GM23338 (cell line): ENCODE data around the gene PAX2. TPM values are rescaled to one million over a fixed set of nuclear protein-coding genes. Genes with fewer than 3 reads are reported as not detected.

Source experiments
- ATAC-seq: fragments of 200-7000 bp; cut with Tn5 transposase; 3 replicates; pipeline ENCODE4 v1.9.1; 2020
- DNase-seq: peaks from one replicate; pipeline ENCODE4 v3.0.0-alpha.2; 2015; ENCODE audit warnings: low spot score
- H2AFZ ChIP-seq: fragments of 200-600 bp; sonication (generic); 2 replicates; pipeline ENCODE4 v1.8.0; 2016; ENCODE audit warnings: antibody characterized with exemption, mild to moderate bottlenecking, moderate library complexity
- H3F3A ChIP-seq: fragments of 200-600 bp; sonication (generic); replicated peaks from 2 replicates; pipeline ENCODE4 v1.8.0; 2017; ENCODE audit warnings: antibody characterized with exemption, mixed run types, low read depth
- H3K27ac ChIP-seq: fragments of 200-600 bp; sonication (generic); 2 replicates; pipeline ENCODE4 v1.6.1; 2016; ENCODE audit warnings: low read depth
- H3K27me3 ChIP-seq: fragments of 200-600 bp; sonication (generic); 2 replicates; pipeline ENCODE4 v1.8.0; 2016; ENCODE audit warnings: mild to moderate bottlenecking, mixed run types, moderate library complexity; ENCODE audit not compliant: insufficient read depth
- H3K36me3 ChIP-seq: fragments of 200-600 bp; sonication (generic); 2 replicates; pipeline ENCODE4 v1.8.0; 2016; ENCODE audit warnings: mild to moderate bottlenecking; ENCODE audit not compliant: insufficient read depth
- H3K4me1 ChIP-seq: fragments of 200-600 bp; sonication (generic); 2 replicates; pipeline ENCODE4 v1.8.0; 2016; ENCODE audit warnings: mild to moderate bottlenecking, moderate library complexity; ENCODE audit not compliant: insufficient read depth
- H3K4me2 ChIP-seq: fragments of 200-600 bp; sonication (generic); 2 replicates; pipeline ENCODE4 v1.7.1; 2017; ENCODE audit warnings: mixed run types
- H3K4me3 ChIP-seq: fragments of 200-600 bp; sonication (generic); 2 replicates; pipeline ENCODE4 v1.6.1; 2016; ENCODE audit warnings: mixed run types
- H3K79me2 ChIP-seq: fragments of 200-600 bp; sonication (generic); replicated peaks from 2 replicates; pipeline ENCODE4 v1.8.0; 2017; ENCODE audit warnings: mild to moderate bottlenecking; ENCODE audit not compliant: insufficient read depth
- H3K9me2 ChIP-seq: fragments of 200-600 bp; sonication (generic); 2 replicates; pipeline ENCODE4 v1.8.0; 2017; ENCODE audit not compliant: insufficient read depth
- H4K20me1 ChIP-seq: fragments of 200-600 bp; sonication (generic); replicated peaks from 2 replicates; pipeline ENCODE4 v1.8.0; 2017; ENCODE audit warnings: mild to moderate bottlenecking; ENCODE audit not compliant: insufficient read depth
- H3K27ac Mint-ChIP-seq: 2 replicates; pipeline ENCODE4 v1.8.0; 2020; ENCODE audit warnings: inconsistent platforms, mild to moderate bottlenecking, moderate library complexity, mixed read lengths
- H3K27me3 Mint-ChIP-seq: 3 replicates; pipeline ENCODE4 v1.8.0; 2022; ENCODE audit warnings: low read depth, mild to moderate bottlenecking, moderate library complexity, mixed read lengths, inconsistent platforms; ENCODE audit not compliant: insufficient read depth, poor library complexity
- H3K36me3 Mint-ChIP-seq: 3 replicates; pipeline ENCODE4 v1.8.0; 2021; ENCODE audit warnings: low read depth, mild to moderate bottlenecking, inconsistent platforms, moderate library complexity, mixed read lengths
- H3K4me1 Mint-ChIP-seq: 3 replicates; pipeline ENCODE4 v1.8.0; 2020; ENCODE audit warnings: mild to moderate bottlenecking, inconsistent platforms, mixed read lengths
- H3K4me3 Mint-ChIP-seq: 3 replicates; pipeline ENCODE4 v1.8.0; 2021; ENCODE audit warnings: moderate library complexity, mild to moderate bottlenecking, inconsistent platforms, mixed read lengths
- H3K9me3 Mint-ChIP-seq: 3 replicates; pipeline ENCODE4 v1.8.0; 2020; ENCODE audit warnings: moderate library complexity, mild to moderate bottlenecking, inconsistent platforms, mixed read lengths
- CREB1 ChIP-seq: fragments of 250-450 bp; sonication (Bioruptor Pico); IDR thresholded peaks from 2 replicates; pipeline ENCODE4 v1.5.0; 2020; ENCODE audit warnings: low read depth, mild to moderate bottlenecking, moderate library complexity
- EZH2 ChIP-seq: fragments of 200-600 bp; sonication (generic); IDR thresholded peaks from one replicate; pipeline ENCODE4 v1.8.0; 2017; ENCODE audit warnings: antibody characterized with exemption, mild to moderate bottlenecking, low read depth; ENCODE audit not compliant: unreplicated experiment
- EZH2phosphoT487 ChIP-seq: fragments of 200-600 bp; sonication (generic); IDR thresholded peaks from one replicate; pipeline ENCODE4 v1.8.1; 2018; ENCODE audit warnings: antibody characterized with exemption; ENCODE audit not compliant: unreplicated experiment
- JUNB ChIP-seq: IDR thresholded peaks from one replicate; pipeline ENCODE4 v1.6.1; 2016; ENCODE audit warnings: antibody characterized with exemption; ENCODE audit not compliant: unreplicated experiment
- NANOG ChIP-seq: IDR thresholded peaks from 2 replicates; pipeline ENCODE4 v1.6.1; 2016; ENCODE audit warnings: antibody characterized with exemption, borderline replicate concordance
- POLR2AphosphoS5 ChIP-seq: IDR thresholded peaks from 2 replicates; pipeline ENCODE4 v1.6.1; 2016; ENCODE audit warnings: antibody characterized with exemption, low read depth
- STAT1 ChIP-seq: IDR thresholded peaks from one replicate; pipeline ENCODE4 v1.6.1; 2016; ENCODE audit warnings: antibody characterized with exemption; ENCODE audit not compliant: unreplicated experiment
- ZNF114 ChIP-seq: fragments of 250-450 bp; sonication (Bioruptor Pico); IDR thresholded peaks from 2 replicates; pipeline ENCODE4 v1.5.0; 2020; ENCODE audit warnings: mild to moderate bottlenecking, moderate library complexity
- ZNF331 ChIP-seq: fragments of 250-450 bp; sonication (Bioruptor Pico); IDR thresholded peaks from 2 replicates; pipeline ENCODE4 v1.5.0; 2020; ENCODE audit warnings: low read depth, mild to moderate bottlenecking, moderate library complexity
- polyA plus RNA-seq: library from polyadenylated mRNA; unstranded; fragments of >200 nt; fragmentation: Nextera tagmentation; extraction: Ambion mirVana; gene quantifications from 2 replicates; pipeline ENCODE4 v1.2.1, GENCODE V29; 2016
- total RNA-seq: library from RNA; depleted of rRNA; stranded (reverse); fragments of >200 nt; shearing (Covaris generic); gene quantifications from 2 replicates; pipeline ENCODE4 v1.2.3, GENCODE V29; 2014
- TF ChIP-seq, protein P1 (sequence below): fragments of 250-450 bp; sonication (Bioruptor Pico); IDR thresholded peaks from 2 replicates; pipeline ENCODE4 v1.5.0; 2020; ENCODE audit warnings: mild to moderate bottlenecking, moderate library complexity
- TF ChIP-seq, protein P2 (sequence below): IDR thresholded peaks from one replicate; pipeline ENCODE4 v1.6.1; 2018; ENCODE audit warnings: antibody characterized with exemption; ENCODE audit not compliant: unreplicated experiment
- TF ChIP-seq, protein P3 (sequence below), 2 experiments: fragments of 200-600 bp in 1 of 2; sonication (generic) in 1 of 2; conservative IDR thresholded peaks; 2 replicates each; pipeline versions ENCODE4 v1.5.1 to v1.6.1; 2016 to 2017; ENCODE audit warnings: antibody characterized with exemption in 2 of 2, low read depth in 2 of 2, mild to moderate bottlenecking in 2 of 2, moderate library complexity in 1 of 2
- TF ChIP-seq, protein P4 (sequence below): IDR thresholded peaks from 2 replicates; pipeline ENCODE4 v1.6.1; 2016; ENCODE audit warnings: antibody characterized with exemption

PAX2 gene
- total and polyA plus RNA-seq, 2 experiments from 2014 or later, result not detected

DNA sequence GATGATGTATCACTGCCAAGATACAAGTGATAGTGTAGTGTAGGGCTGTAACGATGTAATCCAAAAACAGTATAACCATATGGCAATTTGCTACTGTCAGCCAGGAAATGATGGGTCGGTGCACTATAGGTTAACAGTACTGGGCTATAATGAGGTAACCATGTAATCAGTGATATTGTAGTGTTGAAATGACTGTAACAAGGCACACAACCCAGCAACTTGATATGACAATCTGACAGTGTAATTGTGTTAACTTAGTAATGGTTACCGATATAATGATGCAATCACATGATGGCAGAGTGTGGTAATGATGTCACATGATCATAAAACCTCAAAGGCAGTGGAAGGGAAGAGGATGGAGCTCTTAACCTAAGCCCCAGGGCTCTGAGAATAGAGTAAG lies 93.6 kb downstream of the PAX2 start:
- Mint-ChIP-seq H3K27ac (no peak overlapping the region), H3K27me3 (peaks cover 6% of the 10 kb centered on the region), H3K36me3 (no peaks in the 10 kb centered on the region), H3K4me1 (no peaks in the 10 kb centered on the region), H3K4me3 (no peak overlapping the region), H3K9me3 (no peaks in the 10 kb centered on the region)
- Histone ChIP-seq H3K4me1 (no peaks in the 10 kb centered on the region), H3K27me3 (peaks cover 30% of the 10 kb centered on the region), H3K4me3 (no peak overlapping the region), H3K4me2 (no peak overlapping the region), H3F3A (no peaks in the 10 kb centered on the region), H3K9me2 (no peaks in the 10 kb centered on the region), H3K36me3 (no peaks in the 10 kb centered on the region), H3K79me2 (no peaks in the 10 kb centered on the region), H4K20me1 (no peaks in the 10 kb centered on the region), H3K27ac (no peak overlapping the region), H2AFZ (no peak overlapping the region)
- DNase-seq, result no peak
- ATAC-seq, result no peak
- no peak for TF ChIP-seq EZH2
- TF ChIP-seq JUNB, result no peak
- no peak for TF ChIP-seq ZNF114 (CRISPR knock-in tag)
- TF ChIP-seq POLR2AphosphoS5, result no peak
- TF ChIP-seq, protein P1, sequence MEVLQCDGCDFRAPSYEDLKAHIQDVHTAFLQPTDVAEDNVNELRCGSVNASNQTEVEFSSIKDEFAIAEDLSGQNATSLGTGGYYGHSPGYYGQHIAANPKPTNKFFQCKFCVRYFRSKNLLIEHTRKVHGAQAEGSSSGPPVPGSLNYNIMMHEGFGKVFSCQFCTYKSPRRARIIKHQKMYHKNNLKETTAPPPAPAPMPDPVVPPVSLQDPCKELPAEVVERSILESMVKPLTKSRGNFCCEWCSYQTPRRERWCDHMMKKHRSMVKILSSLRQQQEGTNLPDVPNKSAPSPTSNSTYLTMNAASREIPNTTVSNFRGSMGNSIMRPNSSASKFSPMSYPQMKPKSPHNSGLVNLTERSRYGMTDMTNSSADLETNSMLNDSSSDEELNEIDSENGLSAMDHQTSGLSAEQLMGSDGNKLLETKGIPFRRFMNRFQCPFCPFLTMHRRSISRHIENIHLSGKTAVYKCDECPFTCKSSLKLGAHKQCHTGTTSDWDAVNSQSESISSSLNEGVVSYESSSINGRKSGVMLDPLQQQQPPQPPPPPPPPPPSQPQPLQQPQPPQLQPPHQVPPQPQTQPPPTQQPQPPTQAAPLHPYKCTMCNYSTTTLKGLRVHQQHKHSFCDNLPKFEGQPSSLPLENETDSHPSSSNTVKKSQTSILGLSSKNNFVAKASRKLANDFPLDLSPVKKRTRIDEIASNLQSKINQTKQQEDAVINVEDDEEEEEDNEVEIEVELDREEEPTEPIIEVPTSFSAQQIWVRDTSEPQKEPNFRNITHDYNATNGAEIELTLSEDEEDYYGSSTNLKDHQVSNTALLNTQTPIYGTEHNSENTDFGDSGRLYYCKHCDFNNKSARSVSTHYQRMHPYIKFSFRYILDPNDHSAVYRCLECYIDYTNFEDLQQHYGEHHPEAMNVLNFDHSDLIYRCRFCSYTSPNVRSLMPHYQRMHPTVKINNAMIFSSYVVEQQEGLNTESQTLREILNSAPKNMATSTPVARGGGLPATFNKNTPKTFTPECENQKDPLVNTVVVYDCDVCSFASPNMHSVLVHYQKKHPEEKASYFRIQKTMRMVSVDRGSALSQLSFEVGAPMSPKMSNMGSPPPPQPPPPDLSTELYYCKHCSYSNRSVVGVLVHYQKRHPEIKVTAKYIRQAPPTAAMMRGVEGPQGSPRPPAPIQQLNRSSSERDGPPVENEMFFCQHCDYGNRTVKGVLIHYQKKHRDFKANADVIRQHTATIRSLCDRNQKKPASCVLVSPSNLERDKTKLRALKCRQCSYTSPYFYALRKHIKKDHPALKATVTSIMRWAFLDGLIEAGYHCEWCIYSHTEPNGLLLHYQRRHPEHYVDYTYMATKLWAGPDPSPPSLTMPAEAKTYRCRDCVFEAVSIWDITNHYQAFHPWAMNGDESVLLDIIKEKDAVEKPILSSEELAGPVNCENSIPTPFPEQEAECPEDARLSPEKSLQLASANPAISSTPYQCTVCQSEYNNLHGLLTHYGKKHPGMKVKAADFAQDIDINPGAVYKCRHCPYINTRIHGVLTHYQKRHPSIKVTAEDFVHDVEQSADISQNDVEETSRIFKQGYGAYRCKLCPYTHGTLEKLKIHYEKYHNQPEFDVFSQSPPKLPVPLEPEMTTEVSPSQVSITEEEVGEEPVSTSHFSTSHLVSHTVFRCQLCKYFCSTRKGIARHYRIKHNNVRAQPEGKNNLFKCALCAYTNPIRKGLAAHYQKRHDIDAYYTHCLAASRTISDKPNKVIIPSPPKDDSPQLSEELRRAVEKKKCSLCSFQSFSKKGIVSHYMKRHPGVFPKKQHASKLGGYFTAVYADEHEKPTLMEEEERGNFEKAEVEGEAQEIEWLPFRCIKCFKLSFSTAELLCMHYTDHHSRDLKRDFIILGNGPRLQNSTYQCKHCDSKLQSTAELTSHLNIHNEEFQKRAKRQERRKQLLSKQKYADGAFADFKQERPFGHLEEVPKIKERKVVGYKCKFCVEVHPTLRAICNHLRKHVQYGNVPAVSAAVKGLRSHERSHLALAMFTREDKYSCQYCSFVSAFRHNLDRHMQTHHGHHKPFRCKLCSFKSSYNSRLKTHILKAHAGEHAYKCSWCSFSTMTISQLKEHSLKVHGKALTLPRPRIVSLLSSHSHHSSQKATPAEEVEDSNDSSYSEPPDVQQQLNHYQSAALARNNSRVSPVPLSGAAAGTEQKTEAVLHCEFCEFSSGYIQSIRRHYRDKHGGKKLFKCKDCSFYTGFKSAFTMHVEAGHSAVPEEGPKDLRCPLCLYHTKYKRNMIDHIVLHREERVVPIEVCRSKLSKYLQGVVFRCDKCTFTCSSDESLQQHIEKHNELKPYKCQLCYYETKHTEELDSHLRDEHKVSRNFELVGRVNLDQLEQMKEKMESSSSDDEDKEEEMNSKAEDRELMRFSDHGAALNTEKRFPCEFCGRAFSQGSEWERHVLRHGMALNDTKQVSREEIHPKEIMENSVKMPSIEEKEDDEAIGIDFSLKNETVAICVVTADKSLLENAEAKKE (CRISPR knock-in tag), result no peak
- TF ChIP-seq NANOG, result no peak
- TF ChIP-seq, protein P2, sequence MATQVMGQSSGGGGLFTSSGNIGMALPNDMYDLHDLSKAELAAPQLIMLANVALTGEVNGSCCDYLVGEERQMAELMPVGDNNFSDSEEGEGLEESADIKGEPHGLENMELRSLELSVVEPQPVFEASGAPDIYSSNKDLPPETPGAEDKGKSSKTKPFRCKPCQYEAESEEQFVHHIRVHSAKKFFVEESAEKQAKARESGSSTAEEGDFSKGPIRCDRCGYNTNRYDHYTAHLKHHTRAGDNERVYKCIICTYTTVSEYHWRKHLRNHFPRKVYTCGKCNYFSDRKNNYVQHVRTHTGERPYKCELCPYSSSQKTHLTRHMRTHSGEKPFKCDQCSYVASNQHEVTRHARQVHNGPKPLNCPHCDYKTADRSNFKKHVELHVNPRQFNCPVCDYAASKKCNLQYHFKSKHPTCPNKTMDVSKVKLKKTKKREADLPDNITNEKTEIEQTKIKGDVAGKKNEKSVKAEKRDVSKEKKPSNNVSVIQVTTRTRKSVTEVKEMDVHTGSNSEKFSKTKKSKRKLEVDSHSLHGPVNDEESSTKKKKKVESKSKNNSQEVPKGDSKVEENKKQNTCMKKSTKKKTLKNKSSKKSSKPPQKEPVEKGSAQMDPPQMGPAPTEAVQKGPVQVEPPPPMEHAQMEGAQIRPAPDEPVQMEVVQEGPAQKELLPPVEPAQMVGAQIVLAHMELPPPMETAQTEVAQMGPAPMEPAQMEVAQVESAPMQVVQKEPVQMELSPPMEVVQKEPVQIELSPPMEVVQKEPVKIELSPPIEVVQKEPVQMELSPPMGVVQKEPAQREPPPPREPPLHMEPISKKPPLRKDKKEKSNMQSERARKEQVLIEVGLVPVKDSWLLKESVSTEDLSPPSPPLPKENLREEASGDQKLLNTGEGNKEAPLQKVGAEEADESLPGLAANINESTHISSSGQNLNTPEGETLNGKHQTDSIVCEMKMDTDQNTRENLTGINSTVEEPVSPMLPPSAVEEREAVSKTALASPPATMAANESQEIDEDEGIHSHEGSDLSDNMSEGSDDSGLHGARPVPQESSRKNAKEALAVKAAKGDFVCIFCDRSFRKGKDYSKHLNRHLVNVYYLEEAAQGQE, result no peak
- no peak for TF ChIP-seq CREB1 (CRISPR knock-in tag)
- TF ChIP-seq, protein P3, sequence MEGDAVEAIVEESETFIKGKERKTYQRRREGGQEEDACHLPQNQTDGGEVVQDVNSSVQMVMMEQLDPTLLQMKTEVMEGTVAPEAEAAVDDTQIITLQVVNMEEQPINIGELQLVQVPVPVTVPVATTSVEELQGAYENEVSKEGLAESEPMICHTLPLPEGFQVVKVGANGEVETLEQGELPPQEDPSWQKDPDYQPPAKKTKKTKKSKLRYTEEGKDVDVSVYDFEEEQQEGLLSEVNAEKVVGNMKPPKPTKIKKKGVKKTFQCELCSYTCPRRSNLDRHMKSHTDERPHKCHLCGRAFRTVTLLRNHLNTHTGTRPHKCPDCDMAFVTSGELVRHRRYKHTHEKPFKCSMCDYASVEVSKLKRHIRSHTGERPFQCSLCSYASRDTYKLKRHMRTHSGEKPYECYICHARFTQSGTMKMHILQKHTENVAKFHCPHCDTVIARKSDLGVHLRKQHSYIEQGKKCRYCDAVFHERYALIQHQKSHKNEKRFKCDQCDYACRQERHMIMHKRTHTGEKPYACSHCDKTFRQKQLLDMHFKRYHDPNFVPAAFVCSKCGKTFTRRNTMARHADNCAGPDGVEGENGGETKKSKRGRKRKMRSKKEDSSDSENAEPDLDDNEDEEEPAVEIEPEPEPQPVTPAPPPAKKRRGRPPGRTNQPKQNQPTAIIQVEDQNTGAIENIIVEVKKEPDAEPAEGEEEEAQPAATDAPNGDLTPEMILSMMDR (conservative IDR thresholded peaks at IDR 0.05; ENCODE audit: low read depth in 2 of 2), result no peak
- no peak for TF ChIP-seq ZNF331 (CRISPR knock-in tag)
- TF ChIP-seq STAT1, result no peak
- TF ChIP-seq, protein P4, sequence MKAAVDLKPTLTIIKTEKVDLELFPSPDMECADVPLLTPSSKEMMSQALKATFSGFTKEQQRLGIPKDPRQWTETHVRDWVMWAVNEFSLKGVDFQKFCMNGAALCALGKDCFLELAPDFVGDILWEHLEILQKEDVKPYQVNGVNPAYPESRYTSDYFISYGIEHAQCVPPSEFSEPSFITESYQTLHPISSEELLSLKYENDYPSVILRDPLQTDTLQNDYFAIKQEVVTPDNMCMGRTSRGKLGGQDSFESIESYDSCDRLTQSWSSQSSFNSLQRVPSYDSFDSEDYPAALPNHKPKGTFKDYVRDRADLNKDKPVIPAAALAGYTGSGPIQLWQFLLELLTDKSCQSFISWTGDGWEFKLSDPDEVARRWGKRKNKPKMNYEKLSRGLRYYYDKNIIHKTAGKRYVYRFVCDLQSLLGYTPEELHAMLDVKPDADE, result no peak
- no peak for TF ChIP-seq EZH2phosphoT487
